Stimulated activated memory B cell treated with anti-CD40 and anti-IgM and Interleukin-4, amounts not matched to agents 10 μg/mL and 1 μg/mL and 100 μg/mL, for 72 hours (primary cell): ENCODE data around the gene DERL3.
A peak's percentile ranks its signal among the peaks of the same experiment; 100 is the strongest.

ENCODE experiments used
- ATAC-seq: fragments of 150-1000 bp; cut with Tn5 transposase; 2 replicates; pipeline ENCODE4 v1.10.0; 2021
- H3K27ac Mint-ChIP-seq: one replicate; pipeline ENCODE4 v1.8.0; 2022; ENCODE audit warnings: mild to moderate bottlenecking, mixed read lengths
- H3K27me3 Mint-ChIP-seq: one replicate; pipeline ENCODE4 v1.8.0; 2022; ENCODE audit warnings: mixed read lengths
- H3K36me3 Mint-ChIP-seq: one replicate; pipeline ENCODE4 v1.8.0; 2022; ENCODE audit warnings: mixed read lengths
- H3K4me1 Mint-ChIP-seq: one replicate; pipeline ENCODE4 v1.8.0; 2022; ENCODE audit warnings: mixed read lengths
- H3K4me3 Mint-ChIP-seq: one replicate; pipeline ENCODE4 v1.8.0; 2022; ENCODE audit warnings: mild to moderate bottlenecking, moderate library complexity, mixed read lengths
- H3K9me3 Mint-ChIP-seq: one replicate; pipeline ENCODE4 v1.8.0; 2022; ENCODE audit warnings: mixed read lengths

The DERL3 gene

GRCh38 chr22:23856721-23857605 lies 18.2 kb upstream of the DERL3 start:
- Mint-ChIP-seq H3K4me1 (peaks cover 24% of the 10 kb centered on the region), H3K36me3 (no peaks in the 10 kb centered on the region), H3K9me3 (no peaks in the 10 kb centered on the region), H3K4me3 (peak overlapping the region; percentile 90), H3K27me3 (no peaks in the 10 kb centered on the region), H3K27ac (peak overlapping the region; percentile 95)
- peak; percentile 75 for ATAC-seq

GRCh38 chr22:23850136-23850611 lies 11.4 kb upstream of the DERL3 start:
- Mint-ChIP-seq H3K27ac (peak overlapping the region; percentile 79), H3K27me3 (no peaks in the 10 kb centered on the region), H3K36me3 (no peaks in the 10 kb centered on the region), H3K4me1 (peaks cover 58% of the 10 kb centered on the region), H3K9me3 (no peaks in the 10 kb centered on the region), H3K4me3 (peak overlapping the region; percentile 63)
- peak; percentile 69 for ATAC-seq

GRCh38 chr22:23849009-23850006 lies 10.5 kb upstream of the DERL3 start:
- Mint-ChIP-seq H3K9me3 (no peaks in the 10 kb centered on the region), H3K4me3 (peak overlapping the region; percentile 68), H3K4me1 (peaks cover 66% of the 10 kb centered on the region), H3K27ac (peak overlapping the region; percentile 79), H3K27me3 (no peaks in the 10 kb centered on the region), H3K36me3 (no peaks in the 10 kb centered on the region)
- ATAC-seq, result peak; percentile 84

GRCh38 chr22:23847991-23848864 lies 9.4 kb upstream of the DERL3 start:
- no peak for ATAC-seq
- no peaks in the 10 kb centered on the region for H3K27me3 Mint-ChIP-seq
- peaks cover 74% of the 10 kb centered on the region for H3K4me1 Mint-ChIP-seq
- no peaks in the 10 kb centered on the region for H3K36me3 Mint-ChIP-seq
- H3K27ac Mint-ChIP-seq, result peak overlapping the region; percentile 76
- no peaks in the 10 kb centered on the region for H3K9me3 Mint-ChIP-seq
- H3K4me3 Mint-ChIP-seq, result peak overlapping the region; percentile 18

- ATAC-seq, result no peak
- peak overlapping the region; percentile 76 for H3K27ac Mint-ChIP-seq
- H3K9me3 Mint-ChIP-seq, result no peaks in the 10 kb centered on the region
- H3K4me3 Mint-ChIP-seq, result no peak overlapping the region
- no peaks in the 10 kb centered on the region for H3K27me3 Mint-ChIP-seq
- peaks cover 82% of the 10 kb centered on the region for H3K4me1 Mint-ChIP-seq
- H3K36me3 Mint-ChIP-seq, result no peaks in the 10 kb centered on the region
Measured at GRCh38 chr22:23847310-23847920, 8.6 kb upstream of the DERL3 start.

GRCh38 chr22:23846081-23846469 lies 7.3 kb upstream of the DERL3 start:
- Mint-ChIP-seq H3K36me3 (no peaks in the 10 kb centered on the region), H3K27ac (peak overlapping the region; percentile 90), H3K27me3 (no peaks in the 10 kb centered on the region), H3K4me3 (no peak overlapping the region), H3K9me3 (no peaks in the 10 kb centered on the region), H3K4me1 (peaks cover 87% of the 10 kb centered on the region)
- no peak for ATAC-seq

GRCh38 chr22:23845265-23846080 lies 6.7 kb upstream of the DERL3 start:
- Mint-ChIP-seq H3K27ac (peak overlapping the region; percentile 90), H3K36me3 (no peaks in the 10 kb centered on the region), H3K4me1 (peaks cover 86% of the 10 kb centered on the region), H3K9me3 (no peaks in the 10 kb centered on the region), H3K4me3 (peak overlapping the region; percentile 0), H3K27me3 (no peaks in the 10 kb centered on the region)
- ATAC-seq, result no peak

- H3K27me3 Mint-ChIP-seq, result no peaks in the 10 kb centered on the region
- no peaks in the 10 kb centered on the region for H3K36me3 Mint-ChIP-seq
- peaks cover 84% of the 10 kb centered on the region for H3K4me1 Mint-ChIP-seq
- peak overlapping the region; percentile 64 for H3K4me3 Mint-ChIP-seq
- no peak for ATAC-seq
- no peaks in the 10 kb centered on the region for H3K9me3 Mint-ChIP-seq
- peak overlapping the region; percentile 90 for H3K27ac Mint-ChIP-seq
Measured at GRCh38 chr22:23844739-23845202, 6.0 kb upstream of the DERL3 start.

- no peak for ATAC-seq
- no peaks in the 10 kb centered on the region for H3K36me3 Mint-ChIP-seq
- no peaks in the 10 kb centered on the region for H3K9me3 Mint-ChIP-seq
- H3K4me3 Mint-ChIP-seq, result no peak overlapping the region
- H3K27ac Mint-ChIP-seq, result peak overlapping the region; percentile 90
- no peaks in the 10 kb centered on the region for H3K27me3 Mint-ChIP-seq
- peaks cover 83% of the 10 kb centered on the region for H3K4me1 Mint-ChIP-seq
Measured at GRCh38 chr22:23842599-23842998, 3.8 kb upstream of the DERL3 start.

- Mint-ChIP-seq H3K36me3 (no peaks in the 10 kb centered on the region), H3K4me3 (no peak overlapping the region), H3K9me3 (no peaks in the 10 kb centered on the region), H3K27ac (peak overlapping the region; percentile 88), H3K4me1 (peaks cover 83% of the 10 kb centered on the region), H3K27me3 (no peaks in the 10 kb centered on the region)
- no peak for ATAC-seq
Measured at GRCh38 chr22:23841736-23842445, 3.1 kb upstream of the DERL3 start.

- Mint-ChIP-seq H3K4me3 (no peak overlapping the region), H3K4me1 (peaks cover 83% of the 10 kb centered on the region), H3K9me3 (no peaks in the 10 kb centered on the region), H3K27ac (peak overlapping the region; percentile 88), H3K27me3 (no peaks in the 10 kb centered on the region), H3K36me3 (no peaks in the 10 kb centered on the region)
- ATAC-seq, result no peak
Measured at GRCh38 chr22:23841292-23841691, 2.5 kb upstream of the DERL3 start.

- Mint-ChIP-seq H3K27ac (peak overlapping the region; percentile 88), H3K36me3 (peaks cover 7% of the 10 kb centered on the region), H3K4me3 (peak overlapping the region; percentile 34), H3K4me1 (peaks cover 83% of the 10 kb centered on the region), H3K9me3 (no peaks in the 10 kb centered on the region), H3K27me3 (no peaks in the 10 kb centered on the region)
- no peak for ATAC-seq
Measured at GRCh38 chr22:23840026-23840425, 1.2 kb upstream of the DERL3 start.
